Lower leg skin (tissue), 3 donors: ENCODE measurements around the gene CRHBP.

Source experiments
- CTCF ChIP-seq, 3 donors: fragments of 450-650 bp; IDR thresholded peaks; one replicate each; pipeline ENCODE4 v1.5.1; 2016; ENCODE audit warnings: antibody characterized with exemption in 3 of 3, mild to moderate bottlenecking in 3 of 3, moderate library complexity in 2 of 3
- POLR2A ChIP-seq, 2 donors: fragments of 450-650 bp; IDR thresholded peaks; one replicate each; pipeline ENCODE4 v1.6.1; 2016 to 2017; ENCODE audit warnings: antibody characterized with exemption in 2 of 2, mild to moderate bottlenecking in 1 of 2, moderate library complexity in 1 of 2

GRCh38 chr5:77017668-77018067 lies 64.8 kb downstream of the CRHBP start:
- TF ChIP-seq POLR2A (IDR thresholded peaks at IDR 0.05) (no peak), CTCF (IDR thresholded peaks at IDR 0.05) (no peak)
